Endothelial cell of umbilical vein (primary cell): ENCODE data around the gene OPTC. TPM values are rescaled to one million over a fixed set of nuclear protein-coding genes. Genes with fewer than 3 reads are reported as not detected.

Source experiments
- BruUV-seq: library from RNA; stranded (reverse); fragments of 400-500 nt; replicated peaks from 2 replicates; lab custom pipeline; 2021; lab: Mats Ljungman, UMichigan
- CTCF ChIA-PET: fragments of 300-600, 350-600 bp; sonication (Branson Sonifier 250); formaldehyde crosslinking; loops from one replicate; lab custom pipeline; 2021; ENCODE audit warnings: antibody characterized with exemption, inconsistent platforms; lab: Charles Lee
- POLR2A ChIA-PET: fragments of 300-600, 350-600 bp; sonication (Branson Sonifier 250); formaldehyde crosslinking; loops from one replicate; lab custom pipeline; 2021; ENCODE audit warnings: antibody characterized with exemption, inconsistent platforms; lab: Charles Lee
- DNase-seq: peaks from one replicate; pipeline ENCODE4 v3.0.0-alpha.2; 2011; ENCODE audit warnings: low read depth, low spot score
- FAIRE-seq: peaks from 2 replicates; lab custom pipeline; 2011; peaks lifted over from hg19 to GRCh38; lab: Jason Lieb, UNC
- H2AFZ ChIP-seq: 2 replicates; pipeline ENCODE4 v1.6.0; 2012; ENCODE audit warnings: low read depth, low read length, control low read depth, inconsistent platforms
- H3K27ac ChIP-seq: 2 replicates; pipeline ENCODE4 v1.5.1; 2011; ENCODE audit warnings: low read depth, mild to moderate bottlenecking, control low read depth, low read length, moderate library complexity; ENCODE audit not compliant: insufficient read depth
- H3K27me3 ChIP-seq, 2 experiments: 2 replicates each; pipeline versions ENCODE4 v1.6.0 to v1.6.1; 2011; ENCODE audit warnings: low read length in 2 of 2, mixed read lengths in 1 of 2; ENCODE audit not compliant: control insufficient read depth in 2 of 2, insufficient read depth in 2 of 2
- H3K36me3 ChIP-seq, 2 experiments: 2 replicates in 1 of 2; 3 replicates in 1 of 2; pipeline ENCODE4 v1.5.1; 2011; ENCODE audit warnings: low read length in 2 of 2, mild to moderate bottlenecking in 1 of 2, moderate library complexity in 1 of 2; ENCODE audit not compliant: control insufficient read depth in 2 of 2, insufficient read depth in 2 of 2; ENCODE audit errors: extremely low read depth in 1 of 2
- H3K4me1 ChIP-seq: 3 replicates; pipeline ENCODE4 v1.5.1; 2011; ENCODE audit warnings: mild to moderate bottlenecking, low read length; ENCODE audit not compliant: control insufficient read depth, insufficient read depth; ENCODE audit errors: extremely low read depth
- H3K4me2 ChIP-seq: 2 replicates; pipeline ENCODE4 v1.6.1; 2011; ENCODE audit warnings: low read length, control low read depth, mixed read lengths; ENCODE audit not compliant: insufficient read depth
- H3K4me3 ChIP-seq, 3 experiments: fragments of 200-600 bp in 1 of 3; sonication (generic), shearing (Covaris generic) in 1 of 3; replicated peaks in 1 of 3; 2 replicates each; pipeline ENCODE4 v1.5.1; 2011 to 2016; ENCODE audit warnings: control low read depth in 3 of 3, low read length in 3 of 3, mild to moderate bottlenecking in 2 of 3, inconsistent platforms in 1 of 3, low read depth in 1 of 3, moderate library complexity in 1 of 3; ENCODE audit not compliant: insufficient read depth in 1 of 3
- H3K79me2 ChIP-seq: 2 replicates; pipeline ENCODE4 v1.6.0; 2012; ENCODE audit warnings: low read length, inconsistent platforms; ENCODE audit not compliant: control insufficient read depth, insufficient read depth
- H3K9ac ChIP-seq: replicated peaks from 2 replicates; pipeline ENCODE3; 2011; ENCODE audit warnings: low read length, control low read depth; ENCODE audit not compliant: insufficient read depth; ENCODE audit errors: extremely low read depth
- H3K9me1 ChIP-seq: replicated peaks from 3 replicates; pipeline ENCODE4 v1.6.0; 2011; ENCODE audit warnings: mild to moderate bottlenecking, low read length; ENCODE audit not compliant: control insufficient read depth, insufficient read depth; ENCODE audit errors: extremely low read depth
- H3K9me3 ChIP-seq: replicated peaks from 2 replicates; pipeline ENCODE4 v1.5.1; 2012; ENCODE audit warnings: low read length, inconsistent platforms; ENCODE audit not compliant: control insufficient read depth, insufficient read depth
- H4K20me1 ChIP-seq: replicated peaks from 2 replicates; pipeline ENCODE3; 2011; ENCODE audit warnings: mild to moderate bottlenecking, low read length; ENCODE audit not compliant: control insufficient read depth, insufficient read depth; ENCODE audit errors: extremely low read depth
- EZH2 ChIP-seq: IDR thresholded peaks from 2 replicates; pipeline ENCODE4 v1.6.1; 2012; ENCODE audit warnings: borderline replicate concordance, low read depth, mild to moderate bottlenecking, moderate library complexity, low read length, inconsistent platforms; ENCODE audit not compliant: severe bottlenecking
- FOS ChIP-seq: IDR thresholded peaks from 2 replicates; pipeline ENCODE4 v1.6.1; 2011; ENCODE audit warnings: mild to moderate bottlenecking, low read length, moderate library complexity, borderline replicate concordance; ENCODE audit not compliant: insufficient read depth
- GATA2 ChIP-seq: IDR thresholded peaks from 2 replicates; pipeline ENCODE4 v1.7.0; 2011; ENCODE audit warnings: low read depth, mild to moderate bottlenecking, moderate library complexity, mixed read lengths, low read length; ENCODE audit not compliant: insufficient read length, insufficient read depth
- JUN ChIP-seq: IDR thresholded peaks from 2 replicates; pipeline ENCODE4 v1.6.1; 2011; ENCODE audit warnings: borderline replicate concordance, low read depth; ENCODE audit not compliant: insufficient read length, insufficient read depth
- MYC ChIP-seq: IDR thresholded peaks from one replicate; pipeline ENCODE4 v1.6.1; 2011; ENCODE audit warnings: mild to moderate bottlenecking, low read depth, low read length
- POLR2A ChIP-seq: IDR thresholded peaks from 2 replicates; pipeline ENCODE4 v1.6.1; 2012; ENCODE audit warnings: low read depth, mild to moderate bottlenecking, control low read depth, low read length
- POLR2AphosphoS5 ChIP-seq: IDR thresholded peaks from 2 replicates; pipeline ENCODE4 v1.6.1; 2012; ENCODE audit warnings: low read depth, mild to moderate bottlenecking, control low read depth, low read length, moderate library complexity; ENCODE audit not compliant: insufficient read depth
- dilution Hi-C: fragments of 300-500 bp; cut with MboI; formaldehyde crosslinking; loops from one replicate; pipeline ENCODE4 v1.15.0; 2019; ENCODE audit warnings: low sequenced_read_pairs; ENCODE audit not compliant: extremely low pct_ligation_motif_present
- intact Hi-C: fragments of 100-400 bp; cut with micrococcal nuclease; formaldehyde crosslinking; loops from one replicate; pipeline ENCODE4 v1.10.0; 2022
- polyA plus RNA-seq, 4 experiments: library from polyadenylated mRNA; depleted of rRNA in 3 of 4; stranded (reverse) in 3 of 4; unstranded in 1 of 4; fragments of >200 nt; gene quantifications; 2 replicates each; pipeline versions ENCODE4 v1.2.1 to v1.2.3, GENCODE V29; 2011 to 2012; ENCODE audit warnings: missing spikeins in 1 of 4
- total RNA-seq: library from RNA; stranded (reverse); gene quantifications from 2 replicates; pipeline ENCODE4 v1.2.3, GENCODE V29; 2021
- TF ChIP-seq, protein P1 (sequence below): IDR thresholded peaks from 2 replicates; pipeline ENCODE4 v1.6.1; 2011; ENCODE audit not compliant: insufficient read depth, insufficient read length
- TF ChIP-seq, protein P2 (sequence below), 2 donors: IDR thresholded peaks; 1 replicate in 1 of 2; 2 replicates in 1 of 2; pipeline ENCODE4 v1.5.1; 2011; ENCODE audit warnings: low read length in 2 of 2, mild to moderate bottlenecking in 2 of 2, moderate library complexity in 2 of 2, control low read depth in 1 of 2, inconsistent platforms in 1 of 2, low read depth in 1 of 2; ENCODE audit not compliant: insufficient read depth in 1 of 2; ENCODE audit errors: extremely low read depth in 1 of 2

OPTC gene
- total and polyA plus RNA-seq, 2 donors (not counting 3 experiments of a cell fraction or from before 2014, with no cell fraction given): not detected

DNA sequence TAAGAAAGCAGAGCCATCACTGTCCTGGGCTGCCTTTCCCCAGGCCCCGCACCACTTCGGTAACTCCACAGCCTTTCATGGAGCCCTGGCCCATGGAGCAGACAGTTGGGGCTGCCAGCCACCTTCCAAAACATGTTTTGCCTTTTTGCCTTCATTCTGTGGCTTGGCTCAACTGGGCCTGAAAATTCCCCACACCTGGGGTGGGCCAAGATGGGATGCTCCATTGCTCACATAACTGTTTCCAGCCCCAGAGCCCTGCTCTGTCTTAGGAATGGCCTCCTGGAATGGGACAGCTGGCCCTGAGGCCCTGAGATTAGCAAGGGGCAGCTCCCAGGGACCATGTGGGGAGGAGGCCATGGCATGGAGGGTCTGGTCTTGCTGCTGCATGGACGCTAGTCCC lies 29.2 kb upstream of the OPTC start:
- Histone ChIP-seq H3K36me3 (no peaks in the 10 kb centered on the region), H4K20me1 (no peaks in the 10 kb centered on the region), H3K9me1 (no peaks in the 10 kb centered on the region), H3K9me3 (no peaks in the 10 kb centered on the region), H3K27ac (no peak overlapping the region), H3K4me1 (no peaks in the 10 kb centered on the region), H3K27me3 (peaks cover 24 to 26% of the 10 kb centered on the region in 2 experiments), H2AFZ (no peak overlapping the region), H3K4me3 (no peak overlapping the region), H3K4me2 (no peak overlapping the region), H3K79me2 (no peaks in the 10 kb centered on the region), H3K9ac (no peak overlapping the region)
- BruUV-seq: no TSS peak
- dilution Hi-C loops: no loop called here
- ChIA-PET CTCF (no interaction called here), POLR2A (no interaction called here)
- no peak for DNase-seq
- TF ChIP-seq, protein P1, sequence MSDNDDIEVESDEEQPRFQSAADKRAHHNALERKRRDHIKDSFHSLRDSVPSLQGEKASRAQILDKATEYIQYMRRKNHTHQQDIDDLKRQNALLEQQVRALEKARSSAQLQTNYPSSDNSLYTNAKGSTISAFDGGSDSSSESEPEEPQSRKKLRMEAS: no peak
- TF ChIP-seq FOS (no peak), POLR2AphosphoS5 (no peak), EZH2 (no peak), MYC (no peak), GATA2 (no peak), POLR2A (no peak), JUN (no peak)
- TF ChIP-seq, protein P2, sequence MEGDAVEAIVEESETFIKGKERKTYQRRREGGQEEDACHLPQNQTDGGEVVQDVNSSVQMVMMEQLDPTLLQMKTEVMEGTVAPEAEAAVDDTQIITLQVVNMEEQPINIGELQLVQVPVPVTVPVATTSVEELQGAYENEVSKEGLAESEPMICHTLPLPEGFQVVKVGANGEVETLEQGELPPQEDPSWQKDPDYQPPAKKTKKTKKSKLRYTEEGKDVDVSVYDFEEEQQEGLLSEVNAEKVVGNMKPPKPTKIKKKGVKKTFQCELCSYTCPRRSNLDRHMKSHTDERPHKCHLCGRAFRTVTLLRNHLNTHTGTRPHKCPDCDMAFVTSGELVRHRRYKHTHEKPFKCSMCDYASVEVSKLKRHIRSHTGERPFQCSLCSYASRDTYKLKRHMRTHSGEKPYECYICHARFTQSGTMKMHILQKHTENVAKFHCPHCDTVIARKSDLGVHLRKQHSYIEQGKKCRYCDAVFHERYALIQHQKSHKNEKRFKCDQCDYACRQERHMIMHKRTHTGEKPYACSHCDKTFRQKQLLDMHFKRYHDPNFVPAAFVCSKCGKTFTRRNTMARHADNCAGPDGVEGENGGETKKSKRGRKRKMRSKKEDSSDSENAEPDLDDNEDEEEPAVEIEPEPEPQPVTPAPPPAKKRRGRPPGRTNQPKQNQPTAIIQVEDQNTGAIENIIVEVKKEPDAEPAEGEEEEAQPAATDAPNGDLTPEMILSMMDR (IDR thresholded peaks at IDR 0.05; ENCODE audit: extremely low read depth in 1 of 2, insufficient read depth in 1 of 2, low read depth in 1 of 2, low read length in 2 of 2): no peak
- intact Hi-C loops: no loop called here
- no peak for FAIRE-seq
